Body of pancreas (tissue), 4 donors: ENCODE results near the gene GNAZ. TPM values are rescaled to one million over a fixed set of nuclear protein-coding genes. Genes with fewer than 3 reads are reported as not detected.

Source experiments
- ATAC-seq: fragments of 150-250 bp; one replicate; pipeline ENCODE4 v1.9.1; 2016
- DNase-seq, 4 donors: peaks; one replicate each; pipeline ENCODE4 v3.0.0-alpha.2; 2019
- H3K27ac ChIP-seq, 4 donors: fragments of 200-600 bp; sonication (generic); 1 replicate in 3 of 4; 2 replicates in 1 of 4; pipeline versions ENCODE4 v1.5.1 to v1.6.1; 2016 to 2019; ENCODE audit warnings: mild to moderate bottlenecking in 1 of 4, mixed read lengths in 1 of 4, moderate library complexity in 1 of 4
- H3K27me3 ChIP-seq, 2 donors: fragments of 200-600 bp; sonication (generic); one replicate each; pipeline ENCODE4 v1.6.0; 2016; ENCODE audit warnings: mild to moderate bottlenecking in 1 of 2
- H3K36me3 ChIP-seq, 2 donors: fragments of 200-600 bp; sonication (generic); replicated peaks in 1 of 2; 2 replicates each; pipeline ENCODE4 v1.5.1; 2016; ENCODE audit warnings: low read depth in 2 of 2; ENCODE audit not compliant: insufficient read depth in 1 of 2
- H3K4me1 ChIP-seq: fragments of 200-600 bp; sonication (generic); one replicate; pipeline ENCODE4 v1.6.0; 2016
- H3K4me3 ChIP-seq, 2 donors: fragments of 200-600 bp; sonication (generic); 1 replicate in 1 of 2; 2 replicates in 1 of 2; pipeline ENCODE4 v1.5.1; 2016 to 2019
- H3K9me3 ChIP-seq, 3 donors: fragments of 200-600 bp; sonication (generic); 1 replicate in 2 of 3; 2 replicates in 1 of 3; pipeline ENCODE4 v1.5.1; 2016
- POLR2A ChIP-seq, 3 donors: fragments of 450-650 bp; IDR thresholded peaks; one replicate each; pipeline ENCODE4 v1.6.1; 2016; ENCODE audit warnings: antibody characterized with exemption in 3 of 3, mild to moderate bottlenecking in 2 of 3
- WGBS, 2 donors: methylation state at CpG; one replicate each; pipeline ENCODE4 v1.1.5; 2017; 5-methylcytosine and 5-hydroxymethylcytosine counted together
- intact Hi-C: fragments of 100-400 bp; cut with DNase I; formaldehyde crosslinking; loops from one replicate; pipeline ENCODE4 v1.15.1; 2023
- total RNA-seq, 2 donors: library from RNA; depleted of rRNA; stranded (reverse); fragments of >200 nt; gene quantifications; one replicate each; pipeline ENCODE4 v1.1.0, GENCODE V29; 2016
- TF ChIP-seq, protein P1 (sequence below), 7 experiments: fragments of 450-650 bp in 4 of 7; fragments of 200-600 bp in 3 of 7; sonication (generic) in 3 of 7; IDR thresholded peaks; one replicate each; pipeline ENCODE4 v1.5.1; 2016 to 2019; ENCODE audit warnings: antibody characterized with exemption in 7 of 7

Gene GNAZ
- total RNA-seq, 2 donors from 2014 or later = 0.33 to 2.3 TPM

DNA sequence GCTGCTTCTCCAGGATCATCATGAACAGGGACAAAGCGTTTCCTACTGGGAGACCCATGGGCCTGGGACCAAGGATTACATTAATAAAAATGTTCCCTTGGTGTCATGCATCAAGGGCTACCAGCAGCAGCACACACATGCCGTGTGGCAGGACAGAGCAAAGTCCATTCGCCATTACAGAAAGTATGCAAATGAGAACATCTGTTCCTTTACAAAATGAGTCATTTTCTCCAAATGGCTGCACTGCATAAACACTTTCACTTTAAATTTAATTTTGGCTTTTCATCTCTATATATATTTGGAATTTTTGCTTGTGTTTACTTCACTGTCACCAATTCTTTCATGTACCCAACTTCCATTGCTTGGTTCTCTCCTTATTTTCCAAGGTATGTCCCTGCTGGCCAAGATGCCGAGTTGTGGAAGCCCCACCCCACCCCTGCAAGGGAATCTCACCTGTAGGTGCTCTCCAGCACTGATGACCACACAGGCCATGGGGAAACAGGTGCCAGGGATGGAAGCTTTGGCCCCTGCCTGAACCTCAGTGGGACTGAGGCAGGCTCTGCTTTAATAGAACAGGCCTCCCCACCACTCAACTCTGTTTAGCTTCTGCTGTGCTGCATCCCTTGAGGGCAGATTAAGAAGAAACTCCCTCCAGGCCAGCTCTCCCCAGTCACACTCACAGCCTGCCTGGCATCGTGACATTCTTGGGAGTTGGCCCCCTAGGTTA is 15.6 kb upstream of the GNAZ start:
- DNase-seq = no peak
- no peak for ATAC-seq
- no peaks in the 10 kb centered on the region for H3K9me3 ChIP-seq
- H3K27ac ChIP-seq = no peak overlapping the region
- no peaks in the 10 kb centered on the region for H3K36me3 ChIP-seq
- intact Hi-C loops = no loop called here
- no peak for TF ChIP-seq POLR2A (IDR thresholded peaks at IDR 0.05)
- TF ChIP-seq, protein P1, sequence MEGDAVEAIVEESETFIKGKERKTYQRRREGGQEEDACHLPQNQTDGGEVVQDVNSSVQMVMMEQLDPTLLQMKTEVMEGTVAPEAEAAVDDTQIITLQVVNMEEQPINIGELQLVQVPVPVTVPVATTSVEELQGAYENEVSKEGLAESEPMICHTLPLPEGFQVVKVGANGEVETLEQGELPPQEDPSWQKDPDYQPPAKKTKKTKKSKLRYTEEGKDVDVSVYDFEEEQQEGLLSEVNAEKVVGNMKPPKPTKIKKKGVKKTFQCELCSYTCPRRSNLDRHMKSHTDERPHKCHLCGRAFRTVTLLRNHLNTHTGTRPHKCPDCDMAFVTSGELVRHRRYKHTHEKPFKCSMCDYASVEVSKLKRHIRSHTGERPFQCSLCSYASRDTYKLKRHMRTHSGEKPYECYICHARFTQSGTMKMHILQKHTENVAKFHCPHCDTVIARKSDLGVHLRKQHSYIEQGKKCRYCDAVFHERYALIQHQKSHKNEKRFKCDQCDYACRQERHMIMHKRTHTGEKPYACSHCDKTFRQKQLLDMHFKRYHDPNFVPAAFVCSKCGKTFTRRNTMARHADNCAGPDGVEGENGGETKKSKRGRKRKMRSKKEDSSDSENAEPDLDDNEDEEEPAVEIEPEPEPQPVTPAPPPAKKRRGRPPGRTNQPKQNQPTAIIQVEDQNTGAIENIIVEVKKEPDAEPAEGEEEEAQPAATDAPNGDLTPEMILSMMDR (IDR thresholded peaks at IDR 0.05) = no peak
- H3K27me3 ChIP-seq = no peaks in the 10 kb centered on the region
- 51 to 66% methylated on average over 5 of the region's 5 CpGs for WGBS, 2 donors
- no peak overlapping the region for H3K4me3 ChIP-seq
- H3K4me1 ChIP-seq = no peaks in the 10 kb centered on the region

DNA sequence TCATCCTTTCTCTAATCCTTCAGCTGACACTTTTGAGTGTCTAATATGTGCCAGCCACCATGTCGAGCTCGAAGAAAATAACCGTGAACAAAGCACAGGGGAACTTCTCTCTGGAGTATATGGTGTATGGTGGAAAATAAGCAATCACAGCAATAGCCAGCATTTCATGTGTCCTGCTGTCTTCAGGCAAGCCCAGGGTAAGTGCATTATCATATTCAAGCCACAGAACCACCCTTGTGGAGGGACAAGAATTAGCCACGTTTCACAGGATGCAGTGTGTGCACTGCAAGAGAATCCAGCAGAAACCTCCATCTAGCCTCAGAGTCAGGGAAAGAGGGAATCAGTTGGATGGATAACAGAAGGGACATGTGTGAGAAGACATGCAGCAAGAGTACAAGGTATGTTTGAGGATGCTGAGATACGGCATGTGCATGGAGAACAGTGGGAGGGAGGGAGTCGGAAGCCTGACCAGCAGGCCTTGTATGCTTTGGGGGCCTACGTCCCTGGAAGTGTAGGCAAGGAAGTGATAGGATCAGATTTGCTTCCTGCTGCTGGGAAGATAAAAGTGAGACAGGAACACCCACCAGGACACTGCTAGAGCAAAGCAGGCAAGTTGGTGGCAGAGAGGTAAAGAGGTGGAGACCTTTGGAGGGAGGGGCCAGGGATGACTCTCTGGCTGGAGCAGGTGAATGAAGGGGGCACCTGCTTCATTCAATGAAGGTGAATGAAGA is 14.7 kb upstream of the GNAZ start:
- H3K27me3 ChIP-seq = no peaks in the 10 kb centered on the region
- ATAC-seq (no peak), DNase-seq (no peak)
- H3K4me1 ChIP-seq = no peaks in the 10 kb centered on the region
- H3K4me3 ChIP-seq = no peak overlapping the region
- TF ChIP-seq POLR2A (IDR thresholded peaks at IDR 0.05) = no peak
- TF ChIP-seq, protein P1 (IDR thresholded peaks at IDR 0.05) = no peak
- no peaks in the 10 kb centered on the region for H3K9me3 ChIP-seq
- 78 to 88% methylated on average over 7 of the region's 7 CpGs for WGBS, 2 donors
- intact Hi-C loops = no loop called here
- no peak overlapping the region for H3K27ac ChIP-seq
- H3K36me3 ChIP-seq = no peaks in the 10 kb centered on the region

DNA sequence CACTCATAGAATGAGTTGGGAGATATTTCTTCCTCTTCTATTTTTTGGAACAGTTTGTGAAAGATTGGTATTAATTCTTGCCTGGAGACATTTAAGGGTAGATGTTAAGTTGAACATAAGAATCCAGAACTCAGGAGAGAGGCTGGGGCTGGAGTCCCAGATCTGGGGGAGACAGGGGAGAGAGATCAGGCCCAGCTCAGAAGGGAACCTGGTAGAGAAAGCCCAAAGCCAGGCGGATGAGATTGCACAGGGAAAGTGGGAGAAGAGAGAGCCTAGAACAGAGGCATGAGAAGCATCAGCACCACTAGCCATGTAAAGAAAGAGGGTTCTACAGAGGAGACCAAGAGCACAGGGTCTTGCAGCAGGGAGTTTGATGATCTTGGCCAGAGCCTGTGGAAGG is 13.0 kb upstream of the GNAZ start:
- 0 to 43% methylated on average over 1 of the region's 1 CpG for whole genome bisulfite sequencing, 2 donors
- no peak for DNase-seq
- no peaks in the 10 kb centered on the region for H3K36me3 ChIP-seq
- no peak overlapping the region for H3K4me3 ChIP-seq
- intact Hi-C loops = no loop called here
- no peaks in the 10 kb centered on the region for H3K27me3 ChIP-seq
- no peak for ATAC-seq
- H3K9me3 ChIP-seq = no peaks in the 10 kb centered on the region
- no peaks in the 10 kb centered on the region for H3K4me1 ChIP-seq
- no peak for TF ChIP-seq POLR2A (IDR thresholded peaks at IDR 0.05)
- TF ChIP-seq, protein P1 (IDR thresholded peaks at IDR 0.05) = no peak
- H3K27ac ChIP-seq = no peak overlapping the region

DNA sequence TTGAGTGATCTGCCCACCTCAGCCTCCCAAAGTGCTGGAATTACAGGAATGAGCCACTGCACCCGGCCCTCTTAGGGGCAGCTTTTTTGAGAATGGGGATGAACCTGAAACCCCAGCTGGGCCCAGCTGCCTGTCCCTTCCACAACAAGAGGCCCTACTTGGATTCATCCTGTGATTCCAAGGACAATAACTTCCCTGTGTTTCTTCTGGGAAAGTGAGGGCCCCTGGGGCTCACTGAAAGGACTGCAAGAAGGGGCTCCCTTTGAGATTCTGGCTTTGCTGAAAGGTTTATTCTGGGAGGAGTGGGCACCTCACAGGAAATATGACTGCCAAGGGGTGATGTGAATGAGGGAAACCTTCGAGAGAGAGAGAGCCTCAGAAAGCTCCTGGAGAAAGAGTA is 12.3 kb upstream of the GNAZ start:
- Histone ChIP-seq H3K27me3 (no peaks in the 10 kb centered on the region), H3K36me3 (no peaks in the 10 kb centered on the region), H3K4me3 (no peak overlapping the region), H3K4me1 (no peaks in the 10 kb centered on the region), H3K27ac (no peak overlapping the region), H3K9me3 (no peaks in the 10 kb centered on the region)
- ATAC-seq (no peak), DNase-seq (no peak)
- 53 to 64% methylated on average over 2 of the region's 2 CpGs for WGBS, 2 donors
- no peak for TF ChIP-seq POLR2A (IDR thresholded peaks at IDR 0.05)
- intact Hi-C loops = no loop called here

DNA sequence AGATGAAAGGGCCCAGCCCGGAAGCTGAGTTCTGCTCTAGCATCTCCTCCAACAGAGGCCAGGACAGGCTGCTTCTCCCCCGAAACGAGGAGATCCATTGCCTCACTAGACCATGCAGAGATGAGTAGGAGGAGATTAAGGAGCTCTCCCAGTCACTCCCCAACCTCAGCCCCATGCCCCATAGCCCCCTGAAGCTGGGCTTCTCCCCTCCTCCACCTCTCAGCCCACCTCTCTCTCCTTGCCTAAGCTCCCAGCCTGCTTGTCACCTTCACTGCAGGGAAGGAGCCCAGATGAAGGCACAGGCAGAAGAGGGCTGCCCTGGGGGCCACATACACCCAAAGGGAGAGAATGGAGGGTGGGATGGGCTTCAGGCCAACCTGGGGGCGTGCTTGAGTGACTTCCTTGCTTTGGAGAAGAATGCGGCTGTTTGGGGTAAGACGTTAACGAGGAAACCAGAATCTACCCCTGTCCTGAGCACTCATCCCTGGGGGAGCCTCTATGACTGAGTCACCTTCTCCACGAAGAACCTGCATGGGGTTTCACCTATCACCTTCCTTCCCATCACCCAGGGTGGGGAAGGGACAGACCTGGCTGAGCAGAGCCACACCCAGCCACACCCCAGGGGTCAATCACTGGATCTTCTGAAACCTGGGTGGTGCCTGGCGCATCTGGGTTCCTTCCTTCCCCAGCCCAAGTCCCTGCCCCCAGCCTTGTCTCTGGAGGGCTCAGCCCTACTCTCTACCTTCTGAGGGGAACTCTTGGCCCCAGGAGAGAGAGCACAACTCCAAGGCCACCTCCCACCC is 11.6 kb upstream of the GNAZ start:
- no peak for ATAC-seq
- TF ChIP-seq, protein P1 (IDR thresholded peaks at IDR 0.05) = no peak
- TF ChIP-seq POLR2A (IDR thresholded peaks at IDR 0.05) = no peak
- Histone ChIP-seq H3K4me3 (no peak overlapping the region), H3K27me3 (no peaks in the 10 kb centered on the region), H3K27ac (no peak overlapping the region), H3K9me3 (no peaks in the 10 kb centered on the region), H3K4me1 (no peaks in the 10 kb centered on the region), H3K36me3 (no peaks in the 10 kb centered on the region)
- DNase-seq = no peak
- intact Hi-C loops = no loop called here
- 75 to 87% methylated on average over 9 of the region's 9 CpGs for WGBS, 2 donors
